GM21529 (cell line): ENCODE data around the gene DLGAP1.

ENCODE experiments used
- ATAC-seq: cut with Tn5 transposase; IDR thresholded peaks from one replicate; pipeline ENCODE4 v1.9.1; 2021; ENCODE audit not compliant: unreplicated experiment

Gene DLGAP1

GRCh38 chr18:3907955-3908354 is 547.2 kb downstream of the DLGAP1 start:
- ATAC-seq: no peak

GRCh38 chr18:3906116-3906750 is 548.9 kb downstream of the DLGAP1 start:
- no peak for ATAC-seq

- ATAC-seq: no peak
Measured at GRCh38 chr18:3903337-3903736, 551.8 kb downstream of the DLGAP1 start.

- ATAC-seq: no peak
Measured at GRCh38 chr18:3902676-3903075, 552.4 kb downstream of the DLGAP1 start.

- no peak for ATAC-seq
Measured at GRCh38 chr18:3901811-3902210, 553.3 kb downstream of the DLGAP1 start.

- ATAC-seq: no peak
Measured at GRCh38 chr18:3901042-3901441, 554.1 kb downstream of the DLGAP1 start.

- no peak for ATAC-seq
Measured at GRCh38 chr18:3900327-3900726, 554.8 kb downstream of the DLGAP1 start.

GRCh38 chr18:3898861-3899613 is 556.1 kb downstream of the DLGAP1 start:
- ATAC-seq: no peak

GRCh38 chr18:3892152-3892551 is 563.0 kb downstream of the DLGAP1 start:
- no peak for ATAC-seq

GRCh38 chr18:3891245-3891644 is 563.9 kb downstream of the DLGAP1 start:
- ATAC-seq: no peak

- ATAC-seq: no peak
Measured at GRCh38 chr18:3889803-3890202, 565.3 kb downstream of the DLGAP1 start.

- ATAC-seq: no peak
Measured at GRCh38 chr18:3889121-3889520, 566.0 kb downstream of the DLGAP1 start.

- no peak for ATAC-seq
Measured at GRCh38 chr18:3886575-3887322, 568.4 kb downstream of the DLGAP1 start.

GRCh38 chr18:3885209-3885792 is 569.8 kb downstream of the DLGAP1 start:
- no peak for ATAC-seq

GRCh38 chr18:3879836-3880120 is 575.3 kb downstream of the DLGAP1 start:
- ATAC-seq: no peak

GRCh38 chr18:3879114-3879835 is 575.8 kb downstream of the DLGAP1 start:
- no peak for ATAC-seq

GRCh38 chr18:3878401-3878800 is 576.7 kb downstream of the DLGAP1 start:
- no peak for ATAC-seq

GRCh38 chr18:3877678-3878077 is 577.4 kb downstream of the DLGAP1 start:
- ATAC-seq: no peak

GRCh38 chr18:3875961-3876360 is 579.1 kb downstream of the DLGAP1 start:
- no peak for ATAC-seq

GRCh38 chr18:3875376-3875775 is 579.7 kb downstream of the DLGAP1 start:
- no peak for ATAC-seq

- no peak for ATAC-seq
Measured at GRCh38 chr18:3874581-3874980, 580.5 kb downstream of the DLGAP1 start.
